IPS-NIHi7 (cell line): ENCODE results near the gene CNTNAP2.
"Not testable (repeated sequence)": the region's sequence is repeated elsewhere in the genome, so short reads cannot be mapped to it uniquely, and the experiment has no call there.

Source experiments
- DNase-seq: peaks from one replicate; pipeline ENCODE4 v3.0.0; 2012; ENCODE audit warnings: mixed read lengths; ENCODE audit errors: extremely low spot score

CNTNAP2 gene

DNA sequence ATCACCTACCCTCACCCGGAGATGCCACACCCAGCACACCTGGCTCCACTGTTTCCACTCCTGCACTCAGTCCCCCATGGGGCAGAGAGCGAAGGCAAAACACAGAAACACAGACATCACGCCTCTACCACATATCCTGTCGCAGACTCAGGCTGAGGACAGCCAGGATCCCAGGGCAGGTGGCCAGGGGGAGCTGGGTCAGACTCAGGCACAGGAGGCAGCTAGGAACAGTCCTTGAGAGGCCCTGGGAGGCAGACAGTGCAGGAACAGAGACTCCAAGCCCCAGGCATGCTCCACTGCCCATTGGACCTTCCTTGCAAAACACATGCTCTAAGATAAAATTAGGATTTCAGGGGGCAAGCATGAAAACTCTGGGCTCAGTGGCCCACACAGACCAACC, 2319.5 kb downstream of the CNTNAP2 start:
- DNase-seq = no peak

- no peak for DNase-seq
These were observed 2320.0 kb downstream of the CNTNAP2 start for GRCh38 chr7:148436571-148436970.

DNA sequence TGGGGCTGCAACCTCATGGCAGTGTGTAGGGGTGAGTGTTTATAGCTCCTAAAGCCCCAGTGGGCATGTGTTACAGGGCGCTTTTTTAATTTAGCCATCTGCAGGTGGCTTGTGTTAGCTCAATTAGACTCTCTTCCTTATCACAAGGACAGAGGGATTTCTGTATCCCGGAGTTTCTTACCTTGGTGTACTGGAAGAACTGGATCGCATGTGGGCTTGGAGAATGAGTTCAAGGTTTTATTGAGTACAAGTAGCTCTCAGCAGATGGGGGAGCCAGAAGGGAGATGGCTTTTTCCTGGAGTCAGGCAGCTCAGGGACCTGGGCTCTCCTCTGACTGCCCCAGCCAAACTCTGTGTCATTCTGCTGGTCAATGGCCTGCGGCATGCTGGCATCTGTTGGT, 2320.4 kb downstream of the CNTNAP2 start:
- DNase-seq = no peak

DNA sequence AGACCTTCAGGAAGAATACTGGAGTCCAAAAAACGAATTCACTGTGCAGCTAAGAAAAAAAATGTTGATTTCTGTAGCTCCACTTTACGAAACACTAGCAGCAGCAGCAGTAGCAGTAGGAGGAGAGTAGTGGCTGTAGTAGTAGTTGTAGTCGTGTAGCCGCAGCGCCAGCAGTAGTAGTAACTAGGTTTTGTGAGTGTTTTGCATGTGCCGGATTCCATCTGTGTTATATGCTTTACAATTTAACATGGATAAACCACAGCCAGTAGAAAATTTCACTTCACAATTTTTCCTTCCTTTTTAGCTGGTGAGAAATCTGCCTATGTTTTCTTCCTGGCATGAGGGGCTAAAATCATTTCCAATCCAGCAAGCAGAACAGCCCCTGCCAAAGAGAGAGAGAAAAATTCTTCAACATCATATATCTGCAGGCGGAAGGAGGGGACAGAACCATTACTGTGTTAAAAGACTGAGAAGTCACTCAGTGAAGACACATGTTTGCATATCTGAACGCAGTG, 2325.6 kb downstream of the CNTNAP2 start:
- no peak for DNase-seq

- DNase-seq = no peak
These were observed 2326.3 kb downstream of the CNTNAP2 start for GRCh38 chr7:148442933-148443332.

DNA sequence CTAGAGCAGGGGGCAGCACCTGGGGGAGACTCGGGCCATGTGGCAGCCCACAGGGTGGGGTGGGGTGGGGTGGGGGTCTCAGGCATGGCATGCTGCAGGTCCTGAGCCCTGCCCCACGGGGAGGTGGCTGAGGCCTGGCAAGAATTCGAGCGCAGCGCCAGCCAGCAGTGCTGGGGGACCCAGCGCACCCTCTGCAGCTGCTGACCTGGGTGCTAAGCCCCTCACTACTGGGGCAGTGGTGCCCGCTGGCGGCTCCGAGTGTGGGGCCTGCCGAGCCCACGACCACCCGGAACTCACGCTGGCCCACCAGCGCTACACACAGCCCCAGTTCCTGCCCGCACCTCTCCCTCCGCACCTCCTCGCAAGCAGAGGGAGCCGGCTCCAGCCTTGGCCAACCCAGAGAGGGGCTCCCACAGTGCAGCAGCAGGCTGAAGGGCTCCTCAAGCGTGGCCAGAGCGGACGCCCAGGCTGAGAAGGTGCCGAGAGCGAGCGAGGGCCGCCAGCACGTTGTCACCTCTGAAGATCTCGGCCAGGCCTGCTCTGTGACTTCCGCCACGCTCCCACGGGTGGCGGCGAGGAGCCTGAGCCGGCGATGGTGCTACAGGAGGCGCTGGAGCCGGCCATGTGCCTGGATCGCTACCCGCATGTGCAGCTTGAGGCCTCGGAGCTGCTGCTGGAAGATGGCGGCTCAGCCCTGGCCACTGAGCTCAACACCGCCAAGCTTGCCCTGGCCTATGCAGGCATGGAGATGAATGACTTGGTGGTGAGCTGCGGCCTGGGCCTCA, 2328.9 kb downstream of the CNTNAP2 start:
- DNase-seq = no peak

- no peak for DNase-seq
These were observed 2330.7 kb downstream of the CNTNAP2 start for GRCh38 chr7:148447221-148447849.

- not testable (repeated sequence) for DNase-seq
These were observed 2334.9 kb downstream of the CNTNAP2 start for GRCh38 chr7:148451526-148451925.

GRCh38 chr7:148456351-148456750, 2339.8 kb downstream of the CNTNAP2 start:
- no peak for DNase-seq

- no peak for DNase-seq
These were observed 2340.8 kb downstream of the CNTNAP2 start for GRCh38 chr7:148457310-148457921.

DNA sequence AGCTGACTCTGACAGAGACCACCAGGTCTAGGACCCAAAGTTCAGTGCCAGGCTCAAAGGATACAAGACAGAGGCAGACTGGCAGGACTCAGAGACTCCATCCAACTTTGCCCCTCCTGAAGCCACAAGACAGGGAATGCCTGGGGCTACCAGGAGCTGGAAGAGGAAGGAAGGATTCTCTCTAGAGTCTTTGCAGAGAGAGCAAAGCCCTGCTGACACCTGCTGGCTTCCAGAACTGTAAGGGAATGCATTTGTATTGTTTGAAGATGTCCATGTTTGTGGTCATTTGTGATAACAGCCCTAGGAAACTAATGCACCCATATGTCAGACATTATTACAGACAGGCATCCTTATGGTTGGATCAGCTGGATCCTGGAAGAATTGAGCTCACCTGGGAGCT, 2341.7 kb downstream of the CNTNAP2 start:
- no peak for DNase-seq

GRCh38 chr7:148461392-148462179, 2345.0 kb downstream of the CNTNAP2 start:
- no peak for DNase-seq

DNA sequence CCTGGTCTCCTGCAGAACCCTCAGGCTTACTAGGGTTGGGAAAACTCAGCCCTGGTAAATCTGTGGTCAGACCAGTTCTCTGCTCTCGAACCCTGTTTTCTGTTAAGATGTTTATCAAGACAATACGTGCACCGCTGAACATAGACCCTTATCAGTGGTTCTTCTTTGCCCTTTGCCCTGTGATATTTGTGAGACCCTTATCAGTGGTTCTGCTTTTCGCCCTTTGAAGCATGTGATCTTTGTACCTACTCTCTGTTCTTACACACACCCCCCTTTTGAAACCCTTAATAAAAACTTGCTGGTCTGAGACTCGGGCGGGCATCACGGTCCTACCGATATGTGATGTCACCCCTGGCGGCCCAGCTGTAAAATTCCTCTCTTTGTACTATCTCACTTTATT, 2346.2 kb downstream of the CNTNAP2 start:
- DNase-seq = not testable (repeated sequence)

DNA sequence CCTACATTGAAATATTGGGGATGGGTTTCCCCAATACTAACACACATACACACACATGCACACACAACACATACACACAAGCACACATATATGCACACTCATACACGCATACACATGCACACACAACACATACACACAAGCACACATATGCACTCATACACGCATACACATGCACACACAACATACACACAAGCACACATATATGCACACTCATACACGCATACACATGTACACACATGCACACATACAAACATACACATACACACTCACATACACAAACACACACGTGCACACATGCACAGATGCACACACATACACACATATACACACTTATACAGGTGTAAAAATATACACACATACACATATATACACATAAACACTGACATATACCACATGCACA, 2346.6 kb downstream of the CNTNAP2 start:
- no peak for DNase-seq

GRCh38 chr7:148464947-148465346, 2348.3 kb downstream of the CNTNAP2 start:
- no peak for DNase-seq

DNA sequence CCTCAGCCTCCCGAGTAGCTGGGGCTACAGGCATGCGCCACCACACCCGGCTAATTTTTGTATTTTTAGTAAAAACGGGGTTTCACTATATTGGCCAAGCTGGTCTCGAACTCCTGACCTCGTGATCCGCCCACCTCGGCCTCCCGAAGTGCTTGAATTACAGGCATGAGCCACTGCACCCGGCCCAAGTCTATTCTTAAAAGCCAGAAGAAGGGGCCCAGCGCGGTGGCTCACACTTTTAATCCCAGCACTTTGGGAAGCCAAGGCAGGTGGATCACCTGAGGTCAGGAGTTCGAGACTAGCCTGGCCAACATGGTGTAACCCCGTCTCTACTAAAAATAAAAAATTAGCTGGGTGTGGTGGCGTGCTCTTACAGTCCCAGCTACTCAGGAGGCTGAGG, 2348.8 kb downstream of the CNTNAP2 start:
- DNase-seq = not testable (repeated sequence)

DNA sequence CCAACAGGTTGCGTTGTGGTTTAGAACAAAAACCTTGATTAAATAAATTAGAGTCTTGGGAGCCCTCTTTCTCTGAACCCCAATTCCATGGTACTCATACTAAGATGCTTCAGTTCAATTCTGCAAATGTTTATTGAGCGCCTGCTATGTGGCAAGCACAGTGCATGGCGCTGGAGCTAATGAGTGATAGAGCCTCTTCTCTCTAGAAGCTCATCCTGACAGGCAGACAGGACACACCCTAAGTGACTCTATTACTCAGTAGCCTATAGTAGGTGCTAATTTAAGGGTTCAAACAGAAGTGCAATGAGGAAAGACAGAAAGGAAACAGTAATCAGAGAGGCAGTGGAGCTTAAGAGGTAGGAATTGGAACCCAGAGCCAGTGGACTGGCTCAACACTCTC, 2349.5 kb downstream of the CNTNAP2 start:
- no peak for DNase-seq

DNA sequence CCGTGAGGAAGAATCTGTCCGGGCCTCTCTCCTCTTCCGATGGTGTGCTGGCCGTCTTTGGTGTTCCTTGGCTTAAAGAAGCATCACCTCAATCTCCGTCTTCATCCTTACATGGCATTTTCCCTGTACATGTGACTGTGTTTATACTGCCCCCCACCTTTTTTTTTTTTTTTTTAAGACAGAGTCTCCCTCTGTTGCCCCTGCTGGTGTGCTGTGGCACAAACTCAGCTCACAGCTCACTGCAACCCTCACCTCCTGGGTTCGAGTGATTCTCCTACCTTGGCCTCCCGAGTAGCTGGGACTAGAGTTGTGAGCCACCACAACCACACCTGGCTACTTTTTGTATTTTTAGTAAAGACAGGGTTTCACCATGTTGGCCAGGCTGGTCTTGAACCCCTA, 2352.1 kb downstream of the CNTNAP2 start:
- DNase-seq = no peak
